NT2/D1 (cell line): ENCODE results near the gene LMO2.

Experiments
- YY1 ChIP-seq: IDR thresholded peaks from 2 replicates; pipeline ENCODE4 v1.6.1; 2011; ENCODE audit not compliant: insufficient read length, insufficient read depth
- ZNF274 ChIP-seq: IDR thresholded peaks from 2 replicates; pipeline ENCODE4 v1.6.1; 2011; ENCODE audit warnings: mild to moderate bottlenecking, low read depth, low read length

GRCh38 chr11:33889296-33889695 is 2.6 kb downstream of the LMO2 start:
- TF ChIP-seq ZNF274 (no peak), YY1 (no peak)
